GM12878 (cell line): ENCODE data around the gene INPP1. TPM values are rescaled to one million over a fixed set of nuclear protein-coding genes. Genes with fewer than 3 reads are reported as not detected.

Experiments
- ATAC-seq: fragments of 200-7000 bp; cut with Tn5 transposase; 3 replicates; pipeline ENCODE4 v1.9.1; 2020; ENCODE audit warnings: mild to moderate bottlenecking, moderate library complexity
- BruUV-seq: library from RNA; stranded (reverse); fragments of 400-500 nt; replicated peaks from 2 replicates; lab custom pipeline; 2021; lab: Mats Ljungman, UMichigan
- CTCF ChIA-PET: fragments of 300-600 bp; sonication (Branson Sonifier 250); formaldehyde crosslinking; extraction: SDS; loops from one replicate; lab custom pipeline; 2021; ENCODE audit warnings: inconsistent platforms; lab: Yijun Ruan, JAX
- POLR2A ChIA-PET: fragments of 350-600 bp; formaldehyde crosslinking; extraction: SDS; loops from one replicate; lab custom pipeline; 2021; ENCODE audit warnings: inconsistent platforms; lab: Charles Lee
- RAD21 ChIA-PET: fragments of 300-600 bp; sonication (Branson Sonifier 250); formaldehyde crosslinking; loops from one replicate; lab custom pipeline; 2023; ENCODE audit warnings: antibody characterized with exemption; ENCODE audit not compliant: unreplicated experiment; lab: Charles Lee
- SMC1A ChIA-PET: fragments of 300-600 bp; sonication (Branson Sonifier 250); formaldehyde crosslinking; loops from one replicate; lab custom pipeline; 2023; ENCODE audit not compliant: unreplicated experiment, uncharacterized antibody; lab: Charles Lee
- DNase-seq: peaks from one replicate; pipeline ENCODE4 v3.0.0-alpha.2; 2011; ENCODE audit warnings: low read depth, low spot score
- FAIRE-seq: peaks from 3 replicates; lab custom pipeline; 2011; peaks lifted over from hg19 to GRCh38; lab: Jason Lieb, UNC
- H2AFZ ChIP-seq: 2 replicates; pipeline ENCODE4 v1.6.0; 2011; ENCODE audit warnings: low read depth, low read length, control low read depth; ENCODE audit not compliant: control insufficient read depth
- H3K27ac ChIP-seq: 2 replicates; pipeline ENCODE4 v1.5.1; 2011; ENCODE audit warnings: control low read depth; ENCODE audit not compliant: control insufficient read depth, insufficient read depth
- H3K27me3 ChIP-seq, 2 experiments: replicated peaks in 1 of 2; 2 replicates each; pipeline versions ENCODE4 v1.6.0 to v1.6.1; 2011; ENCODE audit warnings: low read length in 1 of 2; ENCODE audit not compliant: control insufficient read depth in 2 of 2, insufficient read depth in 2 of 2
- H3K36me3 ChIP-seq, 2 experiments: 2 replicates each; pipeline ENCODE4 v1.5.1; 2011; ENCODE audit warnings: low read length in 1 of 2; ENCODE audit not compliant: control insufficient read depth in 2 of 2, insufficient read depth in 2 of 2
- H3K4me1 ChIP-seq: 2 replicates; pipeline ENCODE4 v1.6.1; 2011; ENCODE audit warnings: mild to moderate bottlenecking, low read length, moderate library complexity, mixed read lengths; ENCODE audit not compliant: control insufficient read depth, insufficient read depth
- H3K4me2 ChIP-seq: 2 replicates; pipeline ENCODE4 v1.6.0; 2011; ENCODE audit warnings: control low read depth; ENCODE audit not compliant: control insufficient read depth, insufficient read depth
- H3K4me3 ChIP-seq: fragments of 200-600 bp; sonication (generic); 2 replicates; pipeline ENCODE4 v1.5.1; 2016
- H3K79me2 ChIP-seq: 2 replicates; pipeline ENCODE4 v1.6.0; 2011; ENCODE audit warnings: low read length; ENCODE audit not compliant: control insufficient read depth, insufficient read depth
- H3K9ac ChIP-seq: 2 replicates; pipeline ENCODE4 v1.8.0; 2011; ENCODE audit warnings: low read length, control low read depth, mixed read lengths; ENCODE audit not compliant: control insufficient read depth, insufficient read depth
- H3K9me3 ChIP-seq: replicated peaks from 3 replicates; pipeline ENCODE4 v1.5.1; 2011; ENCODE audit warnings: mild to moderate bottlenecking, low read length; ENCODE audit not compliant: control insufficient read depth, insufficient read depth
- H4K20me1 ChIP-seq: 2 replicates; pipeline ENCODE4 v1.6.0; 2011; ENCODE audit not compliant: control insufficient read depth, insufficient read depth
- CBX3 ChIP-seq: fragments of 200-600 bp; sonication (generic); IDR thresholded peaks from 2 replicates; pipeline ENCODE4 v1.6.1; 2016; ENCODE audit warnings: low read depth, borderline replicate concordance
- DPF2 ChIP-seq: fragments of 450-650 bp; IDR thresholded peaks from 2 replicates; pipeline ENCODE4 v1.6.1; 2017; ENCODE audit warnings: mild to moderate bottlenecking
- IKZF1 ChIP-seq: fragments of 450-650 bp; conservative IDR thresholded peaks from 2 replicates; pipeline ENCODE4 v1.6.1; 2017; ENCODE audit warnings: antibody characterized with exemption, mild to moderate bottlenecking
- IRF4 ChIP-seq: IDR thresholded peaks from 2 replicates; pipeline ENCODE4 v1.6.1; 2011; ENCODE audit warnings: low read depth, low read length
- MTA3 ChIP-seq: IDR thresholded peaks from 2 replicates; pipeline ENCODE4 v1.6.1; 2012; ENCODE audit warnings: low read length, inconsistent platforms, borderline replicate concordance
- NFYA ChIP-seq: IDR thresholded peaks from 2 replicates; pipeline ENCODE4 v1.6.1; 2011; ENCODE audit warnings: low read depth, mild to moderate bottlenecking, low read length, improper control_type of control experiment, borderline replicate concordance
- NR2C2 ChIP-seq: IDR thresholded peaks from 2 replicates; pipeline ENCODE4 v1.6.1; 2011; ENCODE audit warnings: borderline replicate concordance, low read depth; ENCODE audit not compliant: control insufficient read depth, insufficient read length
- POLR2AphosphoS2 ChIP-seq: IDR thresholded peaks from 2 replicates; pipeline ENCODE4 v1.6.1; 2011; ENCODE audit warnings: low read depth, mild to moderate bottlenecking, low read length, improper control_type of control experiment, moderate library complexity
- POU2F2 ChIP-seq: IDR thresholded peaks from 3 replicates; pipeline ENCODE4 v1.6.1; 2011; ENCODE audit warnings: low read depth, mild to moderate bottlenecking, low read length, borderline replicate concordance
- RCOR1 ChIP-seq: conservative IDR thresholded peaks from 2 replicates; pipeline ENCODE4 v1.6.1; 2012; ENCODE audit warnings: low read depth, low read length, improper control_type of control experiment
- SIN3A ChIP-seq: IDR thresholded peaks from 2 replicates; pipeline ENCODE4 v1.6.1; 2012; ENCODE audit warnings: low read depth, low read length, improper control_type of control experiment
- SREBF1 ChIP-seq: IDR thresholded peaks from 2 replicates; pipeline ENCODE4 v1.6.1; 2012; ENCODE audit warnings: mild to moderate bottlenecking, low read length
- USF2 ChIP-seq: IDR thresholded peaks from 2 replicates; pipeline ENCODE4 v1.6.1; 2011; ENCODE audit warnings: low read depth, low read length, improper control_type of control experiment, borderline replicate concordance
- YY1 ChIP-seq: IDR thresholded peaks from 2 replicates; pipeline ENCODE4 v1.6.1; 2011; ENCODE audit warnings: low read depth, mild to moderate bottlenecking, low read length
- ZBTB33 ChIP-seq: fragments of 450-650 bp; IDR thresholded peaks from 2 replicates; pipeline ENCODE4 v1.6.1; 2017; ENCODE audit warnings: mild to moderate bottlenecking
- ZNF217 ChIP-seq: fragments of 450-650 bp; IDR thresholded peaks from 2 replicates; pipeline ENCODE4 v1.6.1; 2017; ENCODE audit warnings: antibody characterized with exemption, mild to moderate bottlenecking
- WGBS: methylation state at CpG from one replicate; pipeline ENCODE4 v1.1.6; 2016; ENCODE audit warnings: low lambda C conversion rate; ENCODE audit not compliant: insufficient replicate concordance, insufficient coverage; ENCODE audit errors: missing lambda C conversion rate; 5-methylcytosine and 5-hydroxymethylcytosine counted together
- in situ Hi-C: fragments of 300-500 bp; cut with MboI; formaldehyde crosslinking; loops from 9 replicates; pipeline ENCODE4 v1.14.3; 2018; ENCODE audit warnings: mixed read lengths
- intact Hi-C: fragments of 100-400 bp; cut with micrococcal nuclease; formaldehyde crosslinking; loops from one replicate; pipeline ENCODE4 v1.14.2; 2022; ENCODE audit not compliant: unreplicated experiment
- polyA plus RNA-seq, 11 experiments: library from polyadenylated mRNA; depleted of rRNA in 4 of 11; unstranded in 6 of 11; stranded (reverse) in 5 of 11; fragments of >200 nt; fragmentation: Nextera tagmentation in 4 of 11; fragmentation: Illumina TruSeq in 1 of 11; extraction: Ambion mirVana in 4 of 11; extraction: Trizol in 1 of 11; gene quantifications; 1 replicate in 1 of 11; 2 replicates in 10 of 11; pipeline versions ENCODE4 v1.2.1 to v1.2.3, GENCODE V29; 2011 to 2016; ENCODE audit warnings: inconsistent platforms in 2 of 11, missing spikeins in 2 of 11, low read depth in 1 of 11
- total RNA-seq, 4 experiments: library from RNA; depleted of rRNA in 3 of 4; stranded (reverse); fragments of >200 nt in 3 of 4; fragmentation: Illumina TruSeq in 1 of 4; extraction: Trizol in 1 of 4; gene quantifications; 2 replicates each; pipeline versions ENCODE4 v1.2.1 to v1.2.3, GENCODE V29; 2013 to 2021

The INPP1 gene
- total and polyA plus RNA-seq, 10 of the 15 experiments (the other 5 are each of a cell fraction or from before 2014, with no cell fraction given): 3.3 to 17.9 (median 11.1) TPM

- H3K36me3 ChIP-seq: no peaks in the 10 kb centered on the region
- intact Hi-C loops: no loop called here
- FAIRE-seq (no peak), ATAC-seq (no peak), DNase-seq (no peak)
- H4K20me1 ChIP-seq: no peaks in the 10 kb centered on the region
- H3K9me3 ChIP-seq: no peaks in the 10 kb centered on the region
- H3K9ac ChIP-seq: no peak overlapping the region
- no peak overlapping the region for H3K4me2 ChIP-seq
- in situ Hi-C loops: no loop called here
- no peak overlapping the region for H3K27ac ChIP-seq
- TF ChIP-seq SIN3A (no peak), MTA3 (no peak), RCOR1 (no peak), ZBTB33 (no peak), NFYA (no peak), POU2F2 (no peak), ZNF217 (no peak), POLR2AphosphoS2 (no peak), NR2C2 (no peak), IRF4 (no peak), YY1 (no peak), IKZF1 (no peak), SREBF1 (no peak), USF2 (no peak), DPF2 (no peak), CBX3 (no peak)
- no peak overlapping the region for H3K4me3 ChIP-seq
- H3K79me2 ChIP-seq: no peaks in the 10 kb centered on the region
- CTCF ChIA-PET: no interaction called here
- RAD21 ChIA-PET: no interaction called here
- POLR2A ChIA-PET: no interaction called here
- SMC1A ChIA-PET: no interaction called here
- no peaks in the 10 kb centered on the region for H3K27me3 ChIP-seq
- WGBS: 68% methylated on average over 8 of the region's 8 CpGs
- H2AFZ ChIP-seq: no peak overlapping the region
- H3K4me1 ChIP-seq: no peaks in the 10 kb centered on the region
- no TSS peak for BruUV-seq
Observed at GRCh38 chr2:190334479-190335224, 8.7 kb upstream of the INPP1 start.
